Mesenchymal stem cell (in vitro differentiated cells and primary cell): ENCODE data around the gene PLK5.

ENCODE experiments used
- DNase-seq: peaks from one replicate; pipeline ENCODE4 v3.0.0-alpha.2; 2013
- H2AFZ ChIP-seq: one replicate; pipeline ENCODE4 v1.6.1; 2013; ENCODE audit warnings: low read depth, mild to moderate bottlenecking, control low read depth, inconsistent platforms, low read length, moderate library complexity
- H2AK5ac ChIP-seq: 2 replicates; pipeline ENCODE4 v1.6.1; 2013; ENCODE audit warnings: low read length, moderate library complexity, mild to moderate bottlenecking, inconsistent platforms; ENCODE audit not compliant: severe bottlenecking
- H2BK120ac ChIP-seq: one replicate; pipeline ENCODE4 v1.6.1; 2013; ENCODE audit warnings: low read depth, mild to moderate bottlenecking, inconsistent platforms, low read length, moderate library complexity
- H2BK12ac ChIP-seq, 2 experiments: one replicate each; pipeline ENCODE4 v1.6.1; 2013; ENCODE audit warnings: inconsistent platforms in 2 of 2, low read length in 2 of 2, mild to moderate bottlenecking in 2 of 2, moderate library complexity in 2 of 2, control low read depth in 1 of 2
- H2BK15ac ChIP-seq: one replicate; pipeline ENCODE4 v1.6.1; 2013; ENCODE audit warnings: mild to moderate bottlenecking, low read depth, inconsistent platforms; ENCODE audit not compliant: poor library complexity, severe bottlenecking
- H2BK5ac ChIP-seq: 2 replicates; pipeline ENCODE4 v1.6.1; 2013; ENCODE audit warnings: low read depth, mild to moderate bottlenecking, low read length, control low read depth, inconsistent platforms; ENCODE audit not compliant: poor library complexity, severe bottlenecking
- H3K14ac ChIP-seq, 2 experiments: one replicate each; pipeline ENCODE4 v1.6.1; 2013; ENCODE audit warnings: inconsistent platforms in 2 of 2, low read length in 2 of 2, control low read depth in 1 of 2, mild to moderate bottlenecking in 1 of 2, moderate library complexity in 1 of 2
- H3K18ac ChIP-seq, 2 experiments: one replicate each; pipeline ENCODE4 v1.6.1; 2013; ENCODE audit warnings: inconsistent platforms in 2 of 2, low read length in 2 of 2, control low read depth in 1 of 2, low read depth in 1 of 2, mild to moderate bottlenecking in 1 of 2
- H3K23ac ChIP-seq, 2 experiments: one replicate each; pipeline ENCODE4 v1.6.1; 2013; ENCODE audit warnings: inconsistent platforms in 2 of 2, low read length in 2 of 2, mild to moderate bottlenecking in 2 of 2, moderate library complexity in 2 of 2, control low read depth in 1 of 2
- H3K27ac ChIP-seq: 2 replicates; pipeline ENCODE4 v1.5.1; 2013; ENCODE audit warnings: mild to moderate bottlenecking, moderate library complexity, low read length, control low read depth, inconsistent platforms; ENCODE audit not compliant: poor library complexity, severe bottlenecking
- H3K27me3 ChIP-seq, 2 experiments: 2 replicates each; pipeline versions ENCODE4 v1.6.1 to v1.7.0; 2013; ENCODE audit warnings: low read length in 2 of 2, mild to moderate bottlenecking in 2 of 2, moderate library complexity in 2 of 2, control low read depth in 1 of 2, inconsistent platforms in 1 of 2; ENCODE audit not compliant: control insufficient read depth in 1 of 2, insufficient read depth in 1 of 2
- H3K36me3 ChIP-seq, 2 experiments: 2 replicates each; pipeline versions ENCODE4 v1.6.1 to v1.7.0; 2013; ENCODE audit warnings: low read length in 2 of 2, control low read depth in 1 of 2, inconsistent platforms in 1 of 2, low read depth in 1 of 2, mild to moderate bottlenecking in 1 of 2; ENCODE audit not compliant: insufficient read depth in 2 of 2, control insufficient read depth in 1 of 2
- H3K4ac ChIP-seq, 2 experiments: one replicate each; pipeline ENCODE4 v1.6.1; 2013; ENCODE audit warnings: inconsistent platforms in 2 of 2, low read length in 2 of 2, mild to moderate bottlenecking in 2 of 2, moderate library complexity in 2 of 2, control low read depth in 1 of 2, low read depth in 1 of 2
- H3K4me1 ChIP-seq: 2 replicates; pipeline ENCODE4 v1.6.1; 2013; ENCODE audit warnings: low read depth, low read length, control low read depth; ENCODE audit not compliant: control insufficient read depth, insufficient read depth
- H3K4me2 ChIP-seq: 2 replicates; pipeline ENCODE4 v1.6.1; 2013; ENCODE audit warnings: low read length, mild to moderate bottlenecking, inconsistent platforms; ENCODE audit not compliant: poor library complexity, severe bottlenecking
- H3K4me3 ChIP-seq, 2 experiments: 2 replicates each; pipeline versions ENCODE4 v1.5.1 to v1.7.0; 2013; ENCODE audit warnings: low read length in 2 of 2, mild to moderate bottlenecking in 2 of 2, control low read depth in 1 of 2, low read depth in 1 of 2; ENCODE audit not compliant: insufficient read depth in 1 of 2
- H3K79me1 ChIP-seq: replicated peaks from 2 replicates; pipeline ENCODE4 v1.6.1; 2013; ENCODE audit warnings: mild to moderate bottlenecking, control low read depth, low read length, inconsistent platforms; ENCODE audit not compliant: poor library complexity, severe bottlenecking
- H3K9ac ChIP-seq: 2 replicates; pipeline ENCODE4 v1.7.0; 2013; ENCODE audit warnings: mild to moderate bottlenecking, low read length, moderate library complexity
- H3K9me3 ChIP-seq: 2 replicates; pipeline ENCODE4 v1.7.0; 2013; ENCODE audit warnings: mild to moderate bottlenecking, low read length; ENCODE audit not compliant: control insufficient read depth
- H4K8ac ChIP-seq: one replicate; pipeline ENCODE4 v1.6.1; 2013; ENCODE audit warnings: inconsistent platforms, mild to moderate bottlenecking, low read length, moderate library complexity
- H4K91ac ChIP-seq: one replicate; pipeline ENCODE4 v1.6.1; 2013; ENCODE audit warnings: mild to moderate bottlenecking, low read length, inconsistent platforms
- whole genome bisulfite sequencing: methylation state at CpG from one replicate; pipeline ENCODE4 v1.1.7; 2013; ENCODE audit warnings: mixed read lengths; 5-methylcytosine and 5-hydroxymethylcytosine counted together

The PLK5 gene

GRCh38 chr19:1580382-1580781 lies 56.5 kb downstream of the PLK5 start:
- H3K27me3 ChIP-seq, result no peaks in the 10 kb centered on the region
- H3K4me3 ChIP-seq, result no peak overlapping the region
- H4K8ac ChIP-seq, result no peak overlapping the region
- H3K36me3 ChIP-seq, result peaks cover 66 to 90% of the 10 kb centered on the region in 2 experiments
- H2BK15ac ChIP-seq, result no peak overlapping the region
- H2AFZ ChIP-seq, result no peak overlapping the region
- H3K4me1 ChIP-seq, result no peaks in the 10 kb centered on the region
- 98% methylated on average over 20 of the region's 20 CpGs for WGBS
- H3K4ac ChIP-seq, result no peak overlapping the region
- no peak overlapping the region for H3K14ac ChIP-seq
- H3K23ac ChIP-seq, result no peak overlapping the region
- no peak overlapping the region for H2BK120ac ChIP-seq
- no peak overlapping the region for H3K9ac ChIP-seq
- no peaks in the 10 kb centered on the region for H3K9me3 ChIP-seq
- no peak overlapping the region for H4K91ac ChIP-seq
- no peak overlapping the region for H2BK12ac ChIP-seq
- H3K18ac ChIP-seq, result no peak overlapping the region
- H3K79me1 ChIP-seq, result peaks cover 48% of the 10 kb centered on the region
- H2BK5ac ChIP-seq, result no peak overlapping the region
- no peak overlapping the region for H2AK5ac ChIP-seq
- no peak overlapping the region for H3K4me2 ChIP-seq
- H3K27ac ChIP-seq, result no peak overlapping the region
- DNase-seq, result no peak

GRCh38 chr19:1580957-1581356 lies 57.1 kb downstream of the PLK5 start:
- H3K4me3 ChIP-seq, result no peak overlapping the region

GRCh38 chr19:1582201-1582600 lies 58.3 kb downstream of the PLK5 start:
- Histone ChIP-seq H3K23ac (no peak overlapping the region), H2BK15ac (no peak overlapping the region), H3K9ac (no peak overlapping the region), H3K4me3 (no peak overlapping the region), H2AFZ (no peak overlapping the region), H3K36me3 (peaks cover 59 to 84% of the 10 kb centered on the region in 2 experiments), H3K27me3 (no peaks in the 10 kb centered on the region), H2AK5ac (no peak overlapping the region), H3K4ac (no peak overlapping the region), H3K9me3 (no peaks in the 10 kb centered on the region), H3K4me2 (no peak overlapping the region), H3K18ac (no peak overlapping the region), H3K79me1 (peaks cover 47% of the 10 kb centered on the region), H3K14ac (no peak overlapping the region), H4K8ac (no peak overlapping the region), H3K4me1 (no peaks in the 10 kb centered on the region), H4K91ac (no peak overlapping the region), H3K27ac (no peak overlapping the region), H2BK5ac (no peak overlapping the region), H2BK120ac (no peak overlapping the region), H2BK12ac (no peak overlapping the region)
- 95% methylated on average over 8 of the region's 9 CpGs for WGBS
- DNase-seq, result no peak

More at GRCh38 chr19:1580957-1581356, 57.1 kb downstream of the PLK5 start:
- WGBS, result 97% methylated on average over 22 of the region's 22 CpGs
- Histone ChIP-seq H3K4me1 (no peaks in the 10 kb centered on the region), H2BK5ac (no peak overlapping the region), H3K18ac (no peak overlapping the region), H3K14ac (no peak overlapping the region), H3K27me3 (no peaks in the 10 kb centered on the region), H3K9me3 (no peaks in the 10 kb centered on the region), H2AFZ (no peak overlapping the region), H2AK5ac (no peak overlapping the region), H3K23ac (no peak overlapping the region), H3K9ac (no peak overlapping the region), H3K36me3 (peaks cover 66 to 91% of the 10 kb centered on the region in 2 experiments), H3K27ac (no peak overlapping the region), H4K91ac (no peak overlapping the region), H3K4ac (no peak overlapping the region), H2BK12ac (no peak overlapping the region), H3K4me2 (no peak overlapping the region), H4K8ac (no peak overlapping the region), H3K79me1 (peaks cover 48% of the 10 kb centered on the region), H2BK120ac (no peak overlapping the region), H2BK15ac (no peak overlapping the region)
- DNase-seq, result no peak

- H3K9me3 ChIP-seq, result no peaks in the 10 kb centered on the region
- H3K9ac ChIP-seq, result no peak overlapping the region
- no peak overlapping the region for H2AK5ac ChIP-seq
- no peak overlapping the region for H3K4me3 ChIP-seq
- no peak overlapping the region for H3K14ac ChIP-seq
- H3K23ac ChIP-seq, result no peak overlapping the region
- no peak overlapping the region for H2BK5ac ChIP-seq
- WGBS, result 98% methylated on average over 81 of the region's 87 CpGs
- no peak overlapping the region for H3K4me2 ChIP-seq
- H2BK15ac ChIP-seq, result no peak overlapping the region
- no peak overlapping the region for H4K91ac ChIP-seq
- H3K4ac ChIP-seq, result no peak overlapping the region
- no peak overlapping the region for H3K27ac ChIP-seq
- no peak overlapping the region for H2AFZ ChIP-seq
- no peak for DNase-seq
- H3K36me3 ChIP-seq, result peaks cover 43 to 59% of the 10 kb centered on the region in 2 experiments
- H3K4me1 ChIP-seq, result peaks cover 4% of the 10 kb centered on the region
- H4K8ac ChIP-seq, result no peak overlapping the region
- no peak overlapping the region for H2BK120ac ChIP-seq
- peaks cover 38% of the 10 kb centered on the region for H3K79me1 ChIP-seq
- no peaks in the 10 kb centered on the region for H3K27me3 ChIP-seq
- H3K18ac ChIP-seq, result no peak overlapping the region
- H2BK12ac ChIP-seq, result no peak overlapping the region
These were observed 60.8 kb downstream of the PLK5 start for GRCh38 chr19:1584500-1585242.
